SH-SY5Y (cell line): ENCODE results near the gene SYS1.

ENCODE experiments used
- GATA2 ChIP-seq: IDR thresholded peaks from 2 replicates; pipeline ENCODE4 v1.6.1; 2011; ENCODE audit warnings: mild to moderate bottlenecking, low read depth, low read length
- GATA3 ChIP-seq: IDR thresholded peaks from 2 replicates; pipeline ENCODE4 v1.6.1; 2011; ENCODE audit warnings: low read depth, mild to moderate bottlenecking, low read length, moderate library complexity

The SYS1 gene

GRCh38 chr20:45373353-45374100 is 10.6 kb downstream of the SYS1 start:
- no peak for TF ChIP-seq GATA2
- no peak for TF ChIP-seq GATA3

GRCh38 chr20:45374101-45374467 is 11.1 kb downstream of the SYS1 start:
- TF ChIP-seq GATA3 (no peak), GATA2 (no peak)

DNA sequence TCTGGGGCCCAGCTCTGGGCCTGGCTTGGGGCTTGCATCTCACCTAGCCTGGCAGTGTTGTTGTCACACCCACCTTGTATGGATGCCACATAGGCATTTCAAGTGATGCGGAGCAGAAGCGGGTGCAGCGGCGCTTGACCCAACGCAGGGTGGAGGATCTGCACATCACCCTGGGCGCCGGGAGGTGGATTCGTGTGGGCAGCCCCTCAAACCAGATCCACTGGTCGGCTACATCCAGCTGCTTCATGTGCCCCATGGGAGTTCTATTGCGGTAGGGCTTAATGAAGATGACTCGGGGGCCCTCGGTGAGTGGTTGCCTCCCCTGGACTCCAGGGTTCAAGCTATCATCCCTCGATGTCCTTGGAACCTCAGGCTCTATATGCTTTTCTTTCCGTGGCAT is 12.0 kb downstream of the SYS1 start:
- TF ChIP-seq GATA3 (no peak), GATA2 (no peak)

DNA sequence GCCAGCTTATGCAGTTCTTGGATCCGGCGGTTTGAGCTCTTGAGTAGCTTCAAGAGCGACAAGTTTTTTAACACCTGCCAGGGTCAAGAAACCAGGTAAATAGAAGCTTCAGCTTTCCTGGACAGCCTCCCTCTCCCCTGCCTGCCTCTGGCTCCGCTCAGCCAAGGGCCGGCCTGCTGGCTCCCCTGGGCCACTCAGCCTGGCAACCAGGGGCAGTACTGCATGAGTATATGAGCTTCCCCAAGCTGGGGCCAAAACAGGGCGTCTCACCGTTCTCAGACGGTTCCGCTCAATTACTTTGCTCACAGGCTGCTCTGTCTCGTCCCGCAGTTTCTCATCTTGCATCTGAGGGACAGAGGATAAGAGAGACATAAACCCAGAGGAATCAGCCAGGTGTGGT is 14.3 kb downstream of the SYS1 start:
- TF ChIP-seq GATA3 (no peak), GATA2 (no peak)

DNA sequence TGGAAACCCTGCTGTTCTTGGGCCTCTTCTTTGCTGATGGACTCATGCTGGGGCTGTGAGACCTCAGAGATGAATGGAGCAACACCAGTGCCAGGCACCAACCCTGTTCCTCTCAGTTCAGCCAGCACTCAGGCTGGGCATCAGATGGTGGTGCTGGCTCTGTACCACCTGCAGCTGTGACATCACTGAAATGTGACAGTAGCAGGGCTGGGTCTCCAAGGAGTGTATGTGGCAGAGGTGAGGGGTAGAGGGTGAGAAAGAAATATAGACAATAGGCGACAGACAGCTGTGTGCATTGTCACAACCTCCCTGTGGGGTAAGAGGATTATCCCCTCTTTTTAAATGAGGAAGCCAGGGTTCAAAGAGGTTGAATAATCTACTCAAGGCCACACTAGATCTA is 15.2 kb downstream of the SYS1 start, which contains the start of gene TP53TG5:
Gene TP53TG5, minus strand, starts transcription at position 135 of the 400 bp plus-strand sequence. Its CDS starts 89 bp downstream, at position 46.
- TF ChIP-seq GATA3 (no peak), GATA2 (no peak)

- TF ChIP-seq GATA3 (no peak), GATA2 (no peak)
Observed at GRCh38 chr20:45387274-45387673, 24.3 kb downstream of the SYS1 start.

- TF ChIP-seq GATA2 (no peak), GATA3 (no peak)
Observed at GRCh38 chr20:45390931-45391330, 28.0 kb downstream of the SYS1 start.

DNA sequence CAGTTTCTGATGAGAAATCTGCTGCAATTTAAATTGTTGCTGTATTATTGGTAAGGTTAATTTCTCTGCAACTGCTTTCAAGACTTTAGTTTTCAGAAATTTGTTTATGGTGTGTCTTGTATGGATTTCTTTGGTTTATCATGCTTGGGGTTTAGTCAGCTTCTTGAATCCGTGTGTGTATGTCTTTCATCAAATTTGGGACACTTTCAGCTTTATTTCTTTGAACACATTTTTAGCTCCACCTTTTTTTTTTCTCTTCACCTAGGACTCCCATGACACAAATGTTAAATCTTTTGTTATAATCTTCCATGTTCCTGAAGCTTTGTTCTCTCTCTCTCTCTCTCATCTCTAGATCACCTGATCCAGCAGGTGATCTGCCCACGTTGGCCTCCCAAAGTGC is 28.6 kb downstream of the SYS1 start:
- no peak for TF ChIP-seq GATA3
- TF ChIP-seq GATA2 = no peak

- TF ChIP-seq GATA3 (no peak), GATA2 (no peak)
Observed at GRCh38 chr20:45392733-45393132, 29.8 kb downstream of the SYS1 start.

DNA sequence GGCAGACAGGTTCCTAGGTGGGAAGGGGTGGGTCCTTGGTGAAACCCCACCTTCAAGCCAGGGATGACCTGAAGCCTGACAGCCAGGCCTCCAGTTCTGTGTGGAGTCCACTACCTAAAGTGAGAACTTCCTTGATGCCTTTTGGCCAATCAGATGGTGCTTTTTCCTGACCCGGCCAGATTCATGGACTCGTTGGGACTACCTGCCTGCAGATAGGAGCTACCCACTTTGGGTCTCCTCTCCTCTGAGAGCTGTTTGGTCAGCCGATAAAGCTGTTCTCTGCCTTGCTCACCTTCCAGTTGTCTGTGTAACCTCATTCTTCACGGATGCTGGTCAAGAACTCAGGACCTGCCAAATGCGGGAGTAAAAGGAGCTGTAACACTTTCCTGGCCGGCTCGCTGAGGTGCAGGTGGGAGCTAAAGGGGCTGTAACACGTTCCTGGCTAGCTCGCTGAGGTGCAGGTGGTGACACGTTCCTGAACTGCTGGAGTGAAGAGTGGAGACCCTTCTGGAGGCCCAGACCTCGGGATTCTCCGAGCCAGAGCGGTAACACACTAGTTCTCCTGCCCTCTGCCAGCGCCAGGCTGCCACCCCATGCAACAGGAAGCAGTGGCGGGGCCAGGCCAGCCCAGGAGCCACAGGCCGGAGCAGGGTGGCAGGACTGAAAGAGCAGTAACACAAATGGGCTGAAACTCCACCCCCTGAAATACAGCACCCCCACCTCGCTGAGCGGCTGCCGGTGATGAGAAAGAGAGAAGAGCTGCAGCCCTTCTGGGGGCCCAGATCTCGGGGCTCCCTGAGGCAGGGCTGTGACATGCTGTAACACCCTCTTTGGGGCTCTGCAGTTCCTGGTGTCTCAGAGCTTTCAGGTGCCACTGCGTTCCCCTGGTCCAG is 31.5 kb downstream of the SYS1 start:
- no peak for TF ChIP-seq GATA3

DNA sequence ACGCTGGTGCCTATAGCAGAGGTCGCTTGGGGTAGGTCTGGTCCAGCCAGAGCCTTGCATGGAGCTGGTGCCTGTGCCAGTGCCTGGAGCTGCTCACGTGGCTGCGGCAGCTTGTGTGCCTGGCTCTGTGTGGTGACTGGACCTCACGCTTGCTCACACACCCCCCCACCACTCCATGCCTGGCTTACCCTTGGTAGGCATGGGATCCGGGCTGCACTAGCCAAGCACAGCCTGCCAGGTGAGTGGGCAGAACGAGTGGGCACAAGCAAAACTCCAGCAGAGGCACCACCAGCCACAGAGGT is 32.1 kb downstream of the SYS1 start:
- TF ChIP-seq GATA3 (no peak), GATA2 (no peak)

GRCh38 chr20:45399018-45399417 is 36.1 kb downstream of the SYS1 start:
- TF ChIP-seq GATA2 (no peak), GATA3 (no peak)

DNA sequence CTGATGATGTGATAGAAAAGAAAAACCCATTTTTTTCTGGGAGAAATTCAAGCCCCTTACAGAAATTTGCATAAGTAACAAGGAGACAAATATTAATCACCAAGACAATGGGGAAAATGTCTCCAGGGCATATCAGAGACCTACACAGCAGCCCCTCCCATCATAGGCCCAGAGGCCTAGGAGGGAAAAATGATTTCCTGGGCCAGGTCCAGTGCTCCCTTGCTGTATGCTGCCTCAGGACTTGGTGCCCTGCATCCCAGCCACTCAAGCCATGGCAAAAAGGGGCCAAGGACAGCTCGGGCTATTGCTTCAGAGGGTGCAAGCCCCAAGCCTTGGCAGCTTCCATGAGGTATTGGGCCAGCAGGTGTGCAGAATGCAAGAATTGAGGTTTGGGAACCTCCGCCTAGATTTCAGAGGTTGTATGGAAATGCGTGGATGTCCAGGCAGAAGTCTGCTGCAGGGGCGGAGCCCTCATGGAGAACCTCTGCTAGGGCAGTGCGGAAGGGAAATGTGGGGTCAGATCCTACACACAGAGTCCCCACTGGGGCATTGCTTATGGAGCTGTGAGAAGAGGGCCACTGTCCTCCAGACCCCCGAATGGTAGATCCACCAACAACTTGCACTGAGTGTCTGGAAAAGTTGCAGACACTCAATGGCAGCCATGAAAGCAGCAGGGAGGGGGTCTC is 37.5 kb downstream of the SYS1 start:
- TF ChIP-seq GATA2 = no peak
- no peak for TF ChIP-seq GATA3

DNA sequence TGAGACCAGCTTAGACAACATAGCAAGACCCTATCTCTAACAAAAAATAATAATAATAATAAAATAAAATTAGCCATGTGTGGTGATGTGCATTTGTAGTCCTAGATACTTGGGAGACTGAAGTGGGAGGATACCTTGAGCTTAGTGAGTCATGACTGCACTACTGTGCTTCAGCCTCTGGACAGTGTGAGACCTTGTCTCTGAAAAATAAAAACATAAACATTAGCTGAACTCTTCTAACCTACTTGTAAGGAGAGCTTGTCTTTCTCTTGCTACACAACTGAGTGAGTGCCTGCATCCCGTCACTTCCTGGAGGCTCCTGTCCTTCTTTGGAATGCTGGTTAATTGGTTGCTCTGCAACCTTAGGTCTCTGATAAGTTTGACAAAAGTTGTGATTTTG is 40.0 kb downstream of the SYS1 start:
- TF ChIP-seq GATA2 = no peak
- TF ChIP-seq GATA3 = no peak
